HG03432 (cell line): ENCODE results near the gene APBA3.

Source experiments
- ATAC-seq: cut with Tn5 transposase; IDR thresholded peaks from one replicate; pipeline ENCODE4 v1.9.1; 2021; ENCODE audit warnings: mild to moderate bottlenecking, moderate library complexity; ENCODE audit not compliant: unreplicated experiment

Gene APBA3

GRCh38 chr19:3751236-3751635 lies 10.3 kb downstream of the APBA3 start:
- no peak for ATAC-seq

DNA sequence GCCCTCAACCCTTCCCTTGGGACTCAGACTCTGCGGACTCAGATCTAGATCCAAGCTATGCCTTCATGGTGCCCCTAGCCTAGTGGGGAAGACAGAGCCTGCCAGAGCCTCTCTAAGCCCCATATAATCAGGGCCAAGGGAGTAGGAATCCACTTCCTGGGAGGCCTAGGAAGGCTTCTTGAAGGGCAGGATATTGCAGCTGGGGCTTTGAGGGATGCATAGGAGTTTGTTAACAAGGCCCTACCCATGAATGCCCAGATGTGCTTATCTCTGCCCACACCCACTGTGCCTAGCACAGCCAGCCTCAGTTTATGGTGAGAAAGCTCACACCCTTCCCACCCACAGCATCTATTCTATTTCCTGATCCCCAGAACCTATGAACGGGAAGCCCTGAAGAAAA lies 11.3 kb downstream of the APBA3 start:
- no peak for ATAC-seq

GRCh38 chr19:3748965-3749364 lies 12.5 kb downstream of the APBA3 start:
- no peak for ATAC-seq

DNA sequence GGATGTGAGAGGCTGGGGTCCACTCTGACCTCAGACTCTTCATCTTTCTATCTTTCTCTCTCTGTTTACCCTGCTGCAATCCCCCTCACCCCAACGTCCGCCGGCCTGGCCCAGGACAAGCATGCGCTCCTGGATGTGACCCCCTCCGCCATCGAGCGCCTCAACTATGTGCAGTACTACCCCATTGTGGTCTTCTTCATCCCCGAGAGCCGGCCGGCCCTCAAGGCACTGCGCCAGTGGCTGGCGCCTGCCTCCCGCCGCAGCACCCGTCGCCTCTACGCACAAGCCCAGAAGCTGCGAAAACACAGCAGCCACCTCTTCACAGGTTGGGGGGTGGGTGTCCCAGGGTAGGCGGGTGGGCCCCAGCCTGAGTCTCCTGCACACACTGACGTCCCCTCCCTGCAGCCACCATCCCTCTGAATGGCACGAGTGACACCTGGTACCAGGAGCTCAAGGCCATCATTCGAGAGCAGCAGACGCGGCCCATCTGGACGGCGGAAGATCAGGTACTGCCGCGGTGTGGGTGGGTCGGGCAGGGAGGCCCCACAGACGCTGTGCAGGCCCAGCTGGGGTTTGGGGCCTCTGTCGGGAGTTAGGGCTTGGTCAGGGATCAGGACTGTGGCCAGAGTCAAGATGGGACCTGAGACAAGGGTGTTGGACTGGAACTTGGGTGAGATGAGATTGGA lies 15.0 kb downstream of the APBA3 start:
- ATAC-seq, result no peak

GRCh38 chr19:3745363-3746045 lies 16.0 kb downstream of the APBA3 start:
- ATAC-seq, result no peak

DNA sequence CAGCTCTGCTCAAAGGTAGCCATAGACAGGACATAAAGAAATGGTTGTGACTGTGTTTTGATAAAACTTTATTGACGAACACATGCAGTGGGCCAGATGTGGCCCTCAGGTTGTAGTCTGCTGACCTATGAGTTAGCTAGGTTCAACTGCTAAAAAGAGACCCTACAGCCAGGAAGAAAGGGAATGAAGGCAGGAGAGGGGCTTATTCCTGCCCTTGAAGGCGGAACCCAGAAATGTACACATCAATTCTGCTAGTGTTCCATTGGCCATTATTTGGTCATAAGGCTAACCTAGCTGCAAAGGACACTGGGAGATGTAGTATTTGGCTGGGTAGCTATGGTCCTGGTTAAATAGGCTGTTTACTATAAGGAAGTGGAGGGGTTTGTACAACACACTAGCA lies 18.0 kb downstream of the APBA3 start:
- ATAC-seq, result no peak

GRCh38 chr19:3740431-3740830 lies 21.1 kb downstream of the APBA3 start:
- ATAC-seq, result no peak

DNA sequence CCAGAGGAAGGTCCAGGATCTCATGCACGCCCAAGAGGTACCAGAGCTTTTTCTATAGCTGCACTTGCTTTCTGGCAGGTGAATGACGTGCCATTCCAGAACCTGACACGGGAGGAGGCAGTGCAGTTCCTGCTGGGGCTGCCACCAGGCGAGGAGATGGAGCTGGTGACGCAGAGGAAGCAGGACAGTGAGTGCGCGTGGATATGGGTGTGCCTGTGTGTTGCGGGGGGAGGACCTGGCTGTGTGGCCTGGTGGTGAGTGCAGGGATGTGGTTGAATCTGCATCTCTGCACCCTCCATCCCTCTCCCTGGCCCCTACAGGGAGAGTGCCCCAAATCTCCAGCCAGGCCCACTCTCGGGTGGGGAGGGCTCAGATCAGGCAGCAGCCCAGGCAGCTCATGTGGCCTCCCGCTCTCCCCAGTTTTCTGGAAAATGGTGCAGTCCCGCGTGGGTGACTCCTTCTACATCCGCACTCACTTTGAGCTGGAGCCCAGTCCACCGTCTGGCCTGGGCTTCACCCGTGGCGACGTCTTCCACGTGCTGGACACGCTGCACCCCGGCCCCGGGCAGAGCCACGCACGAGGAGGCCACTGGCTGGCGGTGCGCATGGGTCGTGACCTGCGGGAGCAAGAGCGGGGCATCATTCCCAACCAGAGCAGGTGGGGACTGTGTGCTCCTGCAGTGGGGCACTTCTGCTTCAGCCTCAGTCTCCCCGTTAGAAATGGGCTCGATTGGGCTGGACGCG lies 22.8 kb downstream of the APBA3 start:
- no peak for ATAC-seq

GRCh38 chr19:3737487-3738205 lies 23.8 kb downstream of the APBA3 start:
- no peak for ATAC-seq

DNA sequence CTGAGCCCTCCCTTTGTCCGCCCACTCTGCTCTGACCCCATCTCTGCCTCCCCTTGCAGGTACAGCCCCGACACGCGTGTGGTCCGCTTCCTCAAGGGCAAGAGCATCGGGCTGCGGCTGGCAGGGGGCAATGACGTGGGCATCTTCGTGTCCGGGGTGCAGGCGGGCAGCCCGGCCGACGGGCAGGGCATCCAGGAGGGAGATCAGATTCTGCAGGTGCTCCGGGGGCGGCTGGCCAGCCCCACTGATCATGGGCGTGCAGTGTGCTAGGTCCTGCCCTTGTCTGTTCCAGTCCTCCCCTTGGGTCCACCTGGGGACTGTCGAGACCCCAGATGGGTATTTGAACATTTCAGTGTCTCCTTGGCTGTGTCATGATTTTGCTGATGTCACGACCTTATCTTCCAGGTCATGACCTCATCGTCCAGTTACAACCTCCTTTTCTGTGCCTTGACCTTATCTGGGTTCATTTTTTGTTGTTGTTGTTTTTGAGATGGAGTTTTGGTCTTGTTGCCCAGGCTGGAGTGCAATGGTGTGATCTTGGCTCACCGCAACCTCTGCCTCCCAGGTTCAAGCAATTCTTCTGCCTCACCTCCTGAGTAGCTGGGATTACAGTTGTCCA lies 25.3 kb downstream of the APBA3 start:
- ATAC-seq, result no peak

DNA sequence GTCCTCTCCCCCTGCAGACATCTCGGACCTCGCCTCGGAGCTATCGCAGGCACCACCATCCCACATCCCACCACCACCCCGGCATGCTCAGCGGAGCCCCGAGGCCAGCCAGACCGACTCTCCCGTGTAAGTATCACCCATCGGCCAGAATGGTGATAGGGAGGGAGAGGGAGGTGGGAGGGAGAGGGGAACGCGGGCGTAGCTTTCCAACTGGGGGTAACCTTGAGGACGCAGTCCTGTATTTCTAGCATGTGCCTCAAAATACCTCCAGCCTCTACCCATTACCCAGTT lies 27.2 kb downstream of the APBA3 start:
- no peak for ATAC-seq

DNA sequence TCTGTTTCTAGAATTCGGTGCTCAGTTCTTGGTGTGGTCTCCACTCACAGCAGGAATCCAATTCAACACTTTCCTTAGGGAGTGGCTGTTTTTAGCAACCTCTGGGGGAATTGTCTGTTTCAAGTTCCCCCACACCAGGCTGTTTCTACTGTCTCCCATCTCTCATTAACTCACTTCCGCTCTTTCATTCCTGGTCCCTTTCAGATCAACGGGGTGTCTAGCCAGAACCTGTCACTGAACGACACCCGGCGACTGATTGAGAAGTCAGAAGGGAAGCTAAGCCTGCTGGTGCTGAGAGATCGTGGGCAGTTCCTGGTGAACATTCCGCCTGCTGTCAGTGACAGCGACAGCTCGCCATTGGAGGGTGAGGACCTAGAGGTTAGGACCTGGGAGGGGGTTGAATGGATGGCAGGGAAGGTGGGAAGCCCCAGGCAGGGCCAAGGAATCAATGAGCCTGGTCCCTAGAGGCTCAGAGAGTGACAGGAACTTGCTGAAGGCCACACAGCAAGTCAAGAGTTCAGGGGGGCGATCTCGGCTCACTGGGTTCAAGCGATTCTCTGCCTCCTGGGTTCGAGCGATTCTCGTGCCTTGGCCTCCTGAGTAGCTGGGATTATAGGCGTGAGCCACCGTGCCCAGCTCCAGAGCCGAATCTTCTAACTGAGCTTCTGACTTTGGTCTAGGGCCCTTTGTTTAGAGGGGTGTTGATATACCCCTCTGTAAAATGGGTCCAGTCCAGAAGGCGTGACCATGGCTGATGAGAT lies 27.8 kb downstream of the APBA3 start:
- ATAC-seq, result no peak

GRCh38 chr19:3732108-3732507 lies 29.4 kb downstream of the APBA3 start:
- no peak for ATAC-seq

DNA sequence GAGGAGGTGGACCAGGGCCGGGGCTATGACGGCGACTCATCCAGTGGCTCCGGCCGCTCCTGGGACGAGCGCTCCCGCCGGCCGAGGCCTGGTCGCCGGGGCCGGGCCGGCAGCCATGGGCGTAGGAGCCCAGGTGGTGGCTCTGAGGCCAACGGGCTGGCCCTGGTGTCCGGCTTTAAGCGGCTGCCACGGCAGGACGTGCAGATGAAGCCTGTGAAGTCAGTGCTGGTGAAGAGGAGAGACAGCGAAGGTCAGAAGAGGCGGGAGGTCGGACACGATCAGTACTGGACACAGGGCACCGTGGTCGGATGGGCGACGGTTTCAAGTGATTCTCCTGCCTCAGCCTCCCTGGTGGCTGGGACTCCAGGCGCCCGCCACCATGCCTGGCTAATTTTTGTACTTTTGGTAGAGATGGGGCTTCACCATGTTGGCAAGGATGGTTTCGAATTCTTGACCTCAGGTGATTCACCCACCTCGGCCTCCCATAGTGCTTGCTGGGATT lies 31.0 kb downstream of the APBA3 start:
- no peak for ATAC-seq

- no peak for ATAC-seq
Observed at GRCh38 chr19:3725640-3726310, 35.7 kb downstream of the APBA3 start.

DNA sequence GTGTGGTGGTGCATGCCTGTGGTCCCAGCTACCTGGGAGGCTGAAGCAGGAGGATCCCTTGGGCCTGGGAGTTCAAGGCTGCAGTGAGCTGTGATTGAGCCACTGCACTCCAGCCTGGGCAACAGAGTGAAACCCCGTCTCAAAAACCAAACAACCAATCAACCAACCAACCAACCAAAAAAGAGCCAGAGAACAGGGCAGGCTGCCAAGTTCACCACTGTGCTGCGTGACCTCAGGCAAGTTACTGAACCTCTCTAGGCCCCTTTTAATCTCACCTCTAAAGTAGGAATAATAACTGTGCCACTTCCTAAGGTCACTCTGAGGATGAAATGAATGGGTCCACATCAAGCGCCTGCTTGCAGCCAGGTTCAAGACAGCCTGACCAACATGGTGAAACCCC lies 36.4 kb downstream of the APBA3 start:
- ATAC-seq, result no peak

DNA sequence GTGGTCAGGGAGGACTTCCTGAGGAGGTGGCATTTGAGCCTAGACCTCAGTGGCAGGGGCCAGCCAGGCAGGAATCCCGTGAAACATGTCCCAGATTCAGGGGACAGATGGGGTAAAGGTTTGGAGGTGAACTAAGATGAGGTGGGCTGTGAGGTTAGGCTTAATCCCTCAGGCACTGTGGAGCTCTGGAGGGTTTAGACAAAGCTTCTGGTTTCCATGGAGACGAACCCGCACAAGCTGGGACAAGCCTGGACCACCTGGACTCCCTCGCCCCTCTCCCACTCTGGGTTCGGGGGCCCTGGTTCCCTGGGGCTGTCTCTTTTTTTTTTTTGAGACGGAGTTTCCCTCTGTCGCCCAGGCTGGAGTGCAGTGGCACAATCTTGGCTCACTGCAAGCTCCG lies 37.6 kb downstream of the APBA3 start:
- no peak for ATAC-seq

- ATAC-seq, result no peak
Observed at GRCh38 chr19:3723110-3723488, 38.4 kb downstream of the APBA3 start.

DNA sequence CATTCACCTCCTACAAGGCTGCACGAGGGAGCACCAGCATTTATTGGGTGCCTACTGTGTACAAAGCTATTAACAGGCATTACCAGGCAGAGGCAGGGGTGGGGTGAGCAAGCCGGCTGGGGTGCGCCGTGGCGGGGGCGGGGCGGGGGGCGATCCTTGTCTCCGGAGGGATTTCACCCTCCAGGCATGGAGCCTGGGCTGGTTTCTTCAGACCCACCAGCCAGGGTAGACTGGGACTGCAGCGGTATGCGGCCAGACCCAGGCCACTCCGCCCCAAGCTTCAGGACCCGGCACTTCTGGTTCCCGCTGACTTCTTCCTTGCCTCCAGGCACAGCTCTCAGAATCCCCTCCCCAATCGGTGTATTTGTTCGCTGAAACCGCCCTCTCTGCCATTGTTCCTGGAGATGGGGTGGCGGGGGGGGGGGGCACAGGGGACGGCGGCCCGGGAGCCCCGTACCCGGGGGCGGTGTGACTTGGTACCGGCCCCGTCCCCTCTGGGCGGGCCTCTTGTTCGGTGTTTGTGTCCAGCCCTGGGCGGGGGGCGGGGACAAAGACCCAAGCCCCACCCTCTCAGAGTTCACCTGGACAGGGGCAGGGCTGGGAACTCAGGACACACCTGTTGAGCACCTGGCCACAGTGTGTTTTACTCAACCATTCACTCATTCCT lies 38.9 kb downstream of the APBA3 start:
- no peak for ATAC-seq
